ENCODE measurements around the gene CCDC63.

DNA sequence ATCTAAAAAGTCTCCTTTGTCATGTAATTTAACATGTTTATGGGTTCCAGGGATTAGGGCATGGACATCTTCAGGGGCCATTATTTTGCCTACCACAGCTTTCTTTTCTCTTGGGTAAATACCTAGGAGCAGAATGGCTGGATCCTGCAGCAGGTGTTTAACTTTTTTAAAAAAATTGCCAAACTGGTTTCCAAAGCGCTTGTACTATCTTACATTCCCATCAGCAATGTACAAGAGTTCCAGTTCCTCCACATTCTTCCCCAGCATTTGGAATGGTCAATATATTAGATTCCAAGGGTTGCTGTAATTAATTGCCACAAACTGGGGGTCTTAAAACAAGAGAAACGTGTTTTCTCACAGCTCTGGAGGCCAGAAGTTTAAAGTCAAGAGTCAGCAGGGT, 101.3 kb downstream of the CCDC63 start:
- TF ChIP-seq, protein P1, sequence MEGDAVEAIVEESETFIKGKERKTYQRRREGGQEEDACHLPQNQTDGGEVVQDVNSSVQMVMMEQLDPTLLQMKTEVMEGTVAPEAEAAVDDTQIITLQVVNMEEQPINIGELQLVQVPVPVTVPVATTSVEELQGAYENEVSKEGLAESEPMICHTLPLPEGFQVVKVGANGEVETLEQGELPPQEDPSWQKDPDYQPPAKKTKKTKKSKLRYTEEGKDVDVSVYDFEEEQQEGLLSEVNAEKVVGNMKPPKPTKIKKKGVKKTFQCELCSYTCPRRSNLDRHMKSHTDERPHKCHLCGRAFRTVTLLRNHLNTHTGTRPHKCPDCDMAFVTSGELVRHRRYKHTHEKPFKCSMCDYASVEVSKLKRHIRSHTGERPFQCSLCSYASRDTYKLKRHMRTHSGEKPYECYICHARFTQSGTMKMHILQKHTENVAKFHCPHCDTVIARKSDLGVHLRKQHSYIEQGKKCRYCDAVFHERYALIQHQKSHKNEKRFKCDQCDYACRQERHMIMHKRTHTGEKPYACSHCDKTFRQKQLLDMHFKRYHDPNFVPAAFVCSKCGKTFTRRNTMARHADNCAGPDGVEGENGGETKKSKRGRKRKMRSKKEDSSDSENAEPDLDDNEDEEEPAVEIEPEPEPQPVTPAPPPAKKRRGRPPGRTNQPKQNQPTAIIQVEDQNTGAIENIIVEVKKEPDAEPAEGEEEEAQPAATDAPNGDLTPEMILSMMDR (conservative IDR thresholded peaks at IDR 0.05 in 1 of 2, IDR thresholded peaks at IDR 0.05 in 1 of 2; ENCODE audit: extremely low read depth in 1 of 2, insufficient read depth in 1 of 2, low read depth in 1 of 2, low read length in 2 of 2), result no peak
- TF ChIP-seq EZH2 (IDR thresholded peaks at IDR 0.05; ENCODE audit: borderline replicate concordance, low read length), result no peak
